RPMI7951 (cell line): ENCODE data around the gene SLC26A2. TPM values are rescaled to one million over a fixed set of nuclear protein-coding genes. Genes with fewer than 3 reads are reported as not detected.
"Not testable (repeated sequence)": the region's sequence is repeated elsewhere in the genome, so short reads cannot be mapped to it uniquely, and the experiment has no call there.

Experiments used
- DNase-seq: peaks from one replicate; pipeline ENCODE4 v3.0.0-alpha.2; 2012; ENCODE audit warnings: low read depth
- total RNA-seq: library from RNA; depleted of rRNA; stranded (reverse); fragments of >200 nt; shearing (Covaris generic); gene quantifications from 2 replicates; pipeline ENCODE4 v1.2.3, GENCODE V29; 2014

The SLC26A2 gene
- total RNA-seq, 1 experiment from 2014 or later = 12.5 TPM

- DNase-seq = peak; percentile 55
These were observed 40.6 kb downstream of the SLC26A2 start for GRCh38 chr5:150000990-150001659.

- peak; percentile 76 for DNase-seq
These were observed 41.3 kb downstream of the SLC26A2 start for GRCh38 chr5:150001660-150002486.

- no peak for DNase-seq
These were observed 45.8 kb downstream of the SLC26A2 start for GRCh38 chr5:150006318-150006717.

- DNase-seq = no peak
These were observed 46.5 kb downstream of the SLC26A2 start for GRCh38 chr5:150007050-150007449.

- DNase-seq = peak; percentile 86
These were observed 49.3 kb downstream of the SLC26A2 start for GRCh38 chr5:150009671-150010387.

- no peak for DNase-seq
These were observed 53.4 kb downstream of the SLC26A2 start for GRCh38 chr5:150013931-150014330.

GRCh38 chr5:150014456-150014855, 53.9 kb downstream of the SLC26A2 start:
- no peak for DNase-seq

- DNase-seq = no peak
These were observed 54.9 kb downstream of the SLC26A2 start for GRCh38 chr5:150015415-150015814.

- DNase-seq = no peak
These were observed 56.0 kb downstream of the SLC26A2 start for GRCh38 chr5:150016537-150016936.

GRCh38 chr5:150017226-150018005, 56.9 kb downstream of the SLC26A2 start:
- DNase-seq = no peak

GRCh38 chr5:150020249-150020648, 59.7 kb downstream of the SLC26A2 start:
- peak; percentile 76 for DNase-seq

GRCh38 chr5:150021491-150022157, 61.1 kb downstream of the SLC26A2 start:
- DNase-seq = peak; percentile 85

GRCh38 chr5:150022158-150022531, 61.6 kb downstream of the SLC26A2 start:
- peak; percentile 97 for DNase-seq

GRCh38 chr5:150022681-150023080, 62.1 kb downstream of the SLC26A2 start:
- no peak for DNase-seq

- DNase-seq = no peak
These were observed 62.6 kb downstream of the SLC26A2 start for GRCh38 chr5:150023136-150023535.

GRCh38 chr5:150024346-150024984, 63.9 kb downstream of the SLC26A2 start:
- DNase-seq = no peak

GRCh38 chr5:150026682-150027172, 66.2 kb downstream of the SLC26A2 start:
- no peak for DNase-seq

- DNase-seq = not testable (repeated sequence)
These were observed 67.5 kb downstream of the SLC26A2 start for GRCh38 chr5:150028047-150028446.

- no peak for DNase-seq
These were observed 72.8 kb downstream of the SLC26A2 start for GRCh38 chr5:150033334-150033733.

- peak; percentile 96 for DNase-seq
These were observed 74.1 kb downstream of the SLC26A2 start for GRCh38 chr5:150034662-150035061.
